NCI-H446 treated with DMSO at 0.1 percent for 48 hours (cell line): ENCODE measurements around the gene NOS1.

Source experiments
- DNase-seq: peaks from one replicate; lab custom pipeline; 2025; lab: John Stamatoyannopoulos, UW

Gene NOS1

GRCh38 chr12:117329756-117330155 lies 31.7 kb downstream of the NOS1 start:
- DNase-seq = no peak

DNA sequence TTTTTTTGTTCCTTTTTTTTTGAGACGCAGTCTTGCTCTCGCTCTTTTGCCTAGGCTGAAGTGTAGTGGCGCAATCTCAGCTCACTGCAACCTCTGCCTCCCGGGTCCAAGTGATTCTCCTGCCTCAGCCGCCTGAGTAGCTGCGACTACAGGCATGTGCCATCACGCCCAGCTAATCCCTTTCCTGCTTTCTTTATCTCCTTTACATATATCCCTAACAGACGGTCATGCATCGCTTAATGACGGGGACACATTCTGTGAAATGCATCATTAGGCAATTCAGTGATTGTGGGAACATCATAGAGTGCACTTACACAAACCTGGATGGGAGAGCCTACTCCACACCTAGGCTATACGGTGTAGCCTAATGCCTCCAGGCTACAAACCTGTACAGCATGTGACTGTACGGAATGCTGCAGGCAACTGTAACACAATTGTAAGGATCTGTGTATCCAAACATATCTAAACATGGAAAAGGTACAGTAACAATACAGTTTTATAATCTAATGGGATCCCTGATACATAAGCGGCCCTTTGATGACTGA lies 32.8 kb downstream of the NOS1 start:
- DNase-seq = no peak

DNA sequence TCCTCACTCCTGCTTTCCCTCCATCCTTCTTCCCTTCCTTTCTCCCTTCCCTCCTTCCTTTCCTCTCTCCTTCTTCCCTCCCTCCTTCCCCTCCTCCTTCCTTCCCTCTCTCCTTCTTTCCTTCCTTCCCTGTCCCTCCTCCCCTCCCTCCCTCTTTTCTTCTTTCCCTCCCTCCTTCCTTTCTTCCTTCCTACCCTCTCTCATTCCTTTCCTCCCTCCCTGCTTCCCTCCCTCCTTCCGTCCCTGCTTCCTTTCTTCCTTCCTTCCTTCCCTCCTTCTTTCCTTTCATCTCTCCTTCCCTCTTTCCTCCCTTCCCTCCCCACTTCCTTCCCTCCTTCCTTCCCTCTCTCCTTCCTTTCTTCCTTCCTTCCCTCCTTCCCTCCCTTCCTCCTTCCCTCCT lies 39.0 kb downstream of the NOS1 start:
- no peak for DNase-seq

GRCh38 chr12:117321572-117321971 lies 39.9 kb downstream of the NOS1 start:
- no peak for DNase-seq

DNA sequence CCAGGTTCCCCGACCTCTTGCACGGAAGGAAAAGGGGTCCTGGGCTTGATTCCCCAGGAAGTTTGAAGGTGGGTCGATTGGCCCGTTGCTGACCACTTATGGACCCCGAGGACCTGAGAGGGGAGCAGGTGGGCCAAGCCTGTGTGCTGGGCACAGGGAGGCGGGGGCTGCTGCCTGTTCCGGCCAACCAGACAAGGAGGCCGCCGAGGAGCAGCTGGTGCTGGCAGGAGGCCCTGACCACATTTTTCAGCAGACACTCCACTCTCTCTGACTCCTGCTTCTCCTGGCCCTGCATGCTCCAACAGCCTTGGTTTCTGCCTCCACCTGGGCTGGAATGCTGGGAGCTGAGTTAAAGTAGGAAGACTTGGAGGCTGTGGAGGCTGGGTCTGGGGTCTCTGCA lies 42.8 kb downstream of the NOS1 start:
- DNase-seq = no peak

DNA sequence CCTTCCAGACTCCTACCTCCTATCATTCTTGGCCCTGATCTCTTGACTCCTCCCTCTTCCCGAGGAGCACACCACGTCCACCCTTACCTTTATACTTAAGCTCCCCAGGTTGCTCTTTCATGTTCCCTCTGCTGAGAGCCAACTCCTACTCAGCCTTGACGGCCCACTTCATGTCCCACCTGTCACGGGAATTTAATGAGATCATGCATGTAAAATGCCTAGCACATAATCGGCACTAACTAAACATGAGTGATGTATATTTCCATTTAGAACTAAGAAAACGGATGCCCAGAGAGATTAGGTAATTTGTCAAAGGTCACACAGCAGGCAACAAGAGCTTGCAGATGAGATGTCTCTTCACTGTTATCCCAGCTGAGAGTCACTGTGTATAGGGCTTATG lies 45.1 kb downstream of the NOS1 start:
- no peak for DNase-seq

DNA sequence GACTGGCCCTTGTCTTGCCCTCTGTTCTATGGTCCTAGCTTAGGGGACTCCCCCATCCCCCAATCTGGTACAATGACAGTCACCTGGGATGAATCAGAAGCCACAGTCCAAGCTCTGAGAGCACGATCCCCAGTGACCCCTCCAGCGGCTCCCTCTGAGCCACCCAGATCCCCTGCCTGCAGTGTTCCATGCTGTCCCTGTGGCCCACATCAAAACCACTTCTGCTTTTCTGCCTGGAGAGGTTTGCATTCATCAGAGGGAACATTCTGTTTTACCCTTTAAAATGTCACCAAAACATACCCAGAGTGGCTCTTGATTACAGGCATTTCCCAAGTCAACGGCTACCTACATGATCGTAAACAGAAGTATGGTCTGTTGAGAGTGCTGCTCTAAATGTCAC lies 47.5 kb downstream of the NOS1 start:
- DNase-seq = no peak

DNA sequence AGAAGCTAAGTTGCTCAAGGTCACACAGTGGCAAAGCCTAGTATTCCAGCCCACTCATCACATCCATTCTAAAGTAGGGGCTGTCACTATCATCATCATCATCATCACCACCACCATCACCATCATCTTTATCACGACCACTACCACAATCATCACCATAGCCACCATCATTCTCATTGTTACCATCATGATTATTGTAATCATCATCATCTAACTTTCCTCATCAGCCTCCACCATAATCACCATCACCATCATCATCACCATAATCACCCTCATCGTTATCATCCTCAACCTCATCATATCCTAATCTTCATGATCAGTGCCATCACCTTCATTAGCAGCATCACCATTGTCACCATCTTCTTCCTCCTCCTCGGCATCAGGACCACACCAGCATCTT lies 48.7 kb downstream of the NOS1 start:
- no peak for DNase-seq

DNA sequence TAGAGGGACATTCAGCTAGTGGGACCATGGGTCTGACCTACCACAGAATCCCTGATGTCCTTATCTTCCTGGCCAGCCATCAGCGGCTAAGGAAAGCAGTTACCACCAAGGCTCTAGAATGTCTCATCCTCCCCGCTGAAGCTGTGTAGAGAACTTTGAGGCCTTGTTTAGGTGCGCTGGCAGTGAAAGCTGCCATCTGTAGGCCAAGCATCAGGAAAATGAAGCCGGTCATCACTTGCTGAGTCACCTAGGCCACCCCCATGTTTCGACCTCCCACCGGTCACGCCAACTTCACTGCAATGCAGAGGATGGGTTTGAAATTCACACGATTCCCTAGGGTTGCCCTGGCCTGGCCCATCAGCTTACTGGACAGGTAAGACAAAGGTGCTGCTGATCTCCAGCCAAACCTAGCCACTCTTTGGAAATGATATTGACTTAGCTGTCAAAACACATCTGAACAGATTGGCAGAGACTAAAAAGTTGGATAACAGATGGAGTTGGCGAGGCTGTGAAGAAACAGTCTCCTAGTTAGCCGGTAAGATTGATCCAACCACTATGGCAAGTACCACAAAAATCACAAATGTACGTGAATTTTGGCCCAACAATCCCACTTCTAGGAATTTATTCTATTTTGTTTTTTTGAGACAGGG lies 52.0 kb downstream of the NOS1 start:
- DNase-seq = no peak

GRCh38 chr12:117300174-117300573 lies 61.3 kb downstream of the NOS1 start:
- no peak for DNase-seq

DNA sequence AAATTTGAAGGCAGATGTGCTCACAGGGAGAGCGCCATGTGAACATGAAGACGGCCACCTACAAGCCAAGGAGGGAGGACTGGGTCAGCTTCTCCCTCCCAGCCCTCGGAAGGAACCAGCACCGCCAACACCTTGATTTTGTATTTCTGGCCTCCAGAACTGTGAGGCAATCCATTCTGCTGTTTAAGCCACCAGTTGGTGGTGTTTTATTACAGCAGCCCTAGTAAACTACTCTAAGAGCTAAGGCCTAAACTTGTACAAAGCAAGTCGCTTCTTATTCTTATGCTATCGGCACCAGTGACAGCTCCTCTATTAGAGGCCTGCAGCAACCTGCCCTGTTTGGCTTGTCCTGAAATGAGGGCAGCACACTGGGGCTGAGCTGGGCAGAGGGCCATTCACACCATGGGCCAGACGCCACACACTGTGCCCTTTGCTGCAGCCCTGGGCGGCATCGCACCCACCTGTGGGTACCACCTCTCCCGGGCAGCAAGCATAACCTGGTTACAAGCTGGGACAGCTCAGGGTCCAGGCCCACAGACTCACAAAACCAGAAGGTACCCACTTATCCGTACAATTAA lies 62.7 kb downstream of the NOS1 start:
- DNase-seq = no peak

DNA sequence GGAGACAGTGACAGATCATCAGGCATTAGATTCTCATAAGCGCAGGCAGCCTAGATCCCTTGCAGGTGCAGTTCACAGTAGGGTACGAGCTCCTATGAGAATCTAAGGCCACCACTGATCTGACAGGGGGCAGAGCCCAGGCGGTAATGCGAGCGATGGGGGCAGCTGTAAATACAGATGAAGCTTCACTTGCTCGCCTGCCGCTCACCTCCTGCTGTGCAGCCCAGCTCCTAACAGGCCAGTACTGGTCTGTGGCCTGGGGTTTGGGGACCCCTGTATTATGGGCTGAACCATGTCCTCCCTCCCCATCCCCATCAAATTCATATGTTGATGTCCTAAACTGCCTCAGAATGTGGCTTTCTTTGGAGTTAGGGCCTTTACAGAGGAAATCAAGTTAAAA lies 63.2 kb downstream of the NOS1 start:
- DNase-seq = no peak

DNA sequence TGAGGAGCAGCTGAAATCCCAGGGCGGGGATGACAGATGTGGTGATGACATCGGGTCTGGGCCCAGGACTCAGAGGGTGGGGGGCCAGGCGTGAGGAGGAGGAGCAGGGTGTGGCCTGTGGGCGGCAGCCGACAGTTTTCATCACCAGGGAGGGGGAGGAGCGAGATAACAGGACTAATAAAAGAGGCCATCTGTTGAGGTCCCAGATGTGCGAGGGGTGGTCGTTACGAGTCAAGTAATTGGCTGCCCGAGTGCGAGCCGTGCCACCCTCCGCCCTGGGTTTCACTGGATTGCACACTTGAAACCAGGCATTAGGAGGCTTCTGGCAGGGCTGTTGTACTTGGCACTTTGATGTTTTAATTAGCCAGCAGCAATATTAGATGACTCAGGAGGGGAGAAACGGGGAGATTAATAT lies 67.2 kb downstream of the NOS1 start:
- DNase-seq = no peak

DNA sequence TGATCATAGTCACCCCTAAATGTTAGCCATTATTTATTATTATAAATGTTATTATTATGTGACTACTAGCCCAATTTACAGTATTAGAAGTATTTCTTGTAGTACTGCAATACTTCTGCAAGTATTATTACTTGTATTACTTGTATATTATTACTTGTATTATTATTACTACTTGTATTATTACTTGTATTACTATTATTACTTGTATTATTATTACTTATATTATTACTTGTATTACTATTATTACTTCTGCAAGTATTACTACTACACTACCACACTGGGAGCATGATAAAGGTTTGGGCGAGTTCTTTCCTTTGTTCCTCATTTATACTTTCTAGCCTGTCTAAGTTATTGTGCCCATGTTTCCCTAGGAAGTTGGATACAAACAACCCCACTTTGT lies 67.9 kb downstream of the NOS1 start:
- DNase-seq = no peak

DNA sequence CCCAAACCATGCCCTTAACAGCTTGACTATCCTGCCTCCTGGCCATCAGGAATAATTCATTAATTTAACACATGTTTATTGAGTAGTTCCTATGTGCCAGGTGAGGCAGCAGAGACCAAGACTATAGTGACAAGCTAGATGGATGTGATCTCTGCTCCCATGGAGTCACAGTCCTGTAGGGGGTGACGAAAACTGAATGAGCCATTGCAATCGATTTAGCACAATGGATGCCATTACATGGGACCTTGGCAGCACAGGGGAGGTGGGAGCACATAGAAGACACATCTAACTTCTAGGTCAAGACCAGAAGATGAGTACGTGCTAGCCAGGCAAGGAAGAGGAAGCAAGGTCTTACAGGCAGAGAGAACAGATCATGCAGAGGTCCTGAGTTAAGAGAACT lies 68.7 kb downstream of the NOS1 start:
- DNase-seq = no peak

DNA sequence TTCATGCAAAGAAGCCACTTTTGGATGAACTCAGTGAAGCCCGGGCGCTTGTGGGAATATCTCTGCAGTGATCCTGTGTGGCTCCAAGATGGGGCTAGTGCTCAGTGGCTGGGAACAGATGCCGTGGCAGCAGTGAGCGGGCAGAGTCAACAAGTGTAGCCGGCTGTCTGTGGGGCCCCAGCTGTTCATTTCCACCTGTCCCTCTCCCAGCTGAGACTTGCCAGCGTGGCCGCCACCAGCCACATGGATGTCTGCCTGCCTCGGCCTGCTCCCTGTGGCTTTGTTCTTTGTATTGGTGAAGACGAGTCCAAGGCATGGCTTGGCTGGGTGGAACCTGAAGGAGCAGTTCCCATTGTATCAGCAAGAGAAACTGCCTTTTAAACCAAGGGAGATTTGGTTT lies 77.3 kb downstream of the NOS1 start:
- DNase-seq = no peak

DNA sequence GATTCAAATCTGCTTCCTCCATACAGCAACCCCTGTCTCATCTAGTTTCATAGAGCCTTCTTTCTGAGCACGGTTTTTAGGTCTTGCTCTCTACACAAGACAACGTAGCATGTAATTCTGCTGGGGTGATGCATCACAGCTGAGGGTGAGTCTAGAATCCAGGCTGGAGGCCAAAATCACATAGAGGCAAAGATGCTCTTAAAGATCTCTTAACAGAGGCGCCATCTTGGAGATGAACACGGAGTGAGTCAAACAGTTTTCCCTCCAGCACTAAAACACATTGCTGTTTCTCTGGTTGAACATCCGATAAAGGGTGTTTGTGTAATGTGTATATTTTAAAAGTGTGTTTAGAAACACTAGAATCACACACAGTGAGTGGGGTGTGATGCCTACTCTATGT lies 78.9 kb downstream of the NOS1 start:
- no peak for DNase-seq

- no peak for DNase-seq
These were observed 81.3 kb downstream of the NOS1 start for GRCh38 chr12:117280019-117280680.

DNA sequence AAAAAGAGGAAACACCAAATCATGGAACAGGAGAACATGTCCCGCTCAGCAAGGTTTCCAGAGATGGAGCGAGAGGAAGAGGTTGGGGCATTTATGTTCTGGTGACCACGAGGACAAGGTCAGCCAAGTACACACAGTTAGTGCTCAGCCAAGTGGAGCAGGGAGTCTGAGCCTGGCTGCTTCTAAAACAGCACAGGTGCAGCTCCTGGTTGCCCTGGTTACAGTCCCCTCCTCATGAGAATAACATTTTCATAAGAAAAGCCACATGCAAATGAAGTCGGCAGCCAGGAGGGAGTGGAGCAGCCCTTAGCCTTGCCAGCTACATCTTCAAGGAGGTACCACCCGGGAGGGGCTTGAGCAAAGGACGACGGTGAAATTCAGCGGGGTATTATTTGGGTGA lies 81.8 kb downstream of the NOS1 start:
- no peak for DNase-seq

- DNase-seq = no peak
These were observed 83.6 kb downstream of the NOS1 start for GRCh38 chr12:117277875-117278274.

GRCh38 chr12:117273091-117273490 lies 88.3 kb downstream of the NOS1 start:
- DNase-seq = no peak

GRCh38 chr12:117272690-117273089 lies 88.7 kb downstream of the NOS1 start:
- DNase-seq = no peak

DNA sequence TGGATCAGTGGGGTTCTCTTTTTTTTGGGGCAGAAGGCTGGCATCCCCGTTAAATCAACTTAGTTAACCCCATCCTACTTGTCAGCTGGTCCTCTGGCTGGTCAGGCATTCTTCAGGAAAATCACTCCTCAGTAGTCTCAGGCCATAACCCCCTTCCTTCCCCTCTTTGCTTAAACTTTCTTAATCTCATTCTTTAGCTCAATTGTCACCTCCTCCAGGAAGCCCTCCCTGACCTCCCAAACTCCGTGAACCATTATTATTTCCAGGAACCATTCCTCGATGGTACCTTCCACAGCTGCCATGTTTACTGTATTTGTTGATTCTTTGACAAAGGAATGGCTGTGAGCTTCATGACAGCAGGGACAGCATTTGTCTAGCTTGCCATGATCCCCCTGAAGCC lies 98.7 kb downstream of the NOS1 start:
- no peak for DNase-seq

- DNase-seq = no peak
These were observed 100.2 kb downstream of the NOS1 start for GRCh38 chr12:117261247-117261646.
